ENCODE results near the gene YJU2. TPM values are rescaled to one million over a fixed set of nuclear protein-coding genes. Genes with fewer than 3 reads are reported as not detected.

The YJU2 gene
- total RNA-seq, 1 experiment from 2014 or later = 26.9 TPM

DNA sequence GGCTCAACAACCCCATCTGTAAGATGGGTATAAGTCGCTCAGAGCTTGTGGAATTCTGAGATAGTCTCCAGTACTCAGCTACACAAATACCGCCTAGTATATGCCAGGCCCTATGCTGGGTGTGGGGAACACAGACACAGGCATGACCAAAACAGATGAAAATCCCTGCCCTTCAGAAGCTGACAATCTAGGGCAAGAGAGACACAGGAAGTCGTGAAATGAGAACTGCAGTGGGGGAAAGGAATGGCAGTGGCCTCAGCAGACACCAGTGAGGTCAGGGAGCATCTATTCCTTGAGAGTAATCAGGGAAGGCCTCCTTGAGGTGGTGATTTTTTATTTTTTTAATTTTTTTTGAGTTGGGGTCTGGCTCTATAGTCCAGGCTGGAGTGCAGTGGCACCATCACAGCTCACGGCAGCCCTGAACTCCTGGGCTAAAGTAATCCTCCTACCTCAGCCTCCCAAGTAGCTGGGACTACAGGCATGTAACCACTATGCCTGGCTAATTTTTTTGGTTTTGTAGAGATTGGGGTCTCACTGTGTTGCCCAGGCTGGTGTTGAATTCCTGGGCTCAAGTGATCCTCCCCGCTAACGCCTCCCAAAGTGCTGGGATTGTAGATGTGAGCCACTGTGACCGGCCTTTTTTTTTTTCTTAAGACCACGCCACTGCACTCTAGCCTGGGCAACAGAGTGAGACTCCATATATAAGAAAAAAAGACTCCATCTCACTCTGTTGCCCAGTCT is 52.1 kb downstream of the YJU2 start:
- Histone ChIP-seq H3K9ac (ENCODE audit: low read length) (no peak overlapping the region), H3K27ac (ENCODE audit: low read depth, low read length) (no peak overlapping the region), H3K4me2 (ENCODE audit: low read length) (no peak overlapping the region), H3K79me2 (ENCODE audit: insufficient read depth, low read length) (no peaks in the 10 kb centered on the region), H3K27me3 (ENCODE audit: insufficient read depth, low read length) (no peaks in the 10 kb centered on the region), H3K4me3 (replicated peaks in 1 of 2; ENCODE audit: low read depth in 1 of 2, low read length in 2 of 2) (no peak overlapping the region), H3K4me1 (ENCODE audit: control insufficient read depth in 1 of 2, insufficient read depth in 2 of 2, low read length in 2 of 2) (peaks cover 0 to under 1% of the 10 kb centered on the region in 2 experiments; a peak in 1 of 4 replicates), H2AFZ (ENCODE audit: low read depth, low read length, poor library complexity, severe bottlenecking) (no peak overlapping the region), H3K9me3 (ENCODE audit: control insufficient read depth in 1 of 2, insufficient read depth in 1 of 2, low read depth in 1 of 2, low read length in 2 of 2) (no peaks in the 10 kb centered on the region), H3K9me2 (ENCODE audit: insufficient read depth) (no peaks in the 10 kb centered on the region), H4K20me1 (ENCODE audit: insufficient read depth) (no peaks in the 10 kb centered on the region), H3K36me3 (ENCODE audit: control insufficient read depth in 1 of 2, insufficient read depth in 2 of 2, low read length in 2 of 2) (no peaks in the 10 kb centered on the region)
- ATAC-seq = no peak
- intact Hi-C loops (cut with micrococcal nuclease) = no loop called here
- ChIA-PET RAD21 (ENCODE audit: low non-redundant PET in 1 of 2, low total read pairs in 2 of 2, uncharacterized antibody in 2 of 2, unreplicated experiment in 2 of 2) (no interaction called here), CTCF (no interaction called here), POLR2A (no interaction called here)
- TF ChIP-seq REST (IDR thresholded peaks at IDR 0.05; ENCODE audit: low read depth) = no peak
- TF ChIP-seq FOSL1 (IDR thresholded peaks at IDR 0.05; ENCODE audit: low read depth) = no peak
- no peak for TF ChIP-seq ZFX (IDR thresholded peaks at IDR 0.05)
- TF ChIP-seq SIN3A (IDR thresholded peaks at IDR 0.05; ENCODE audit: low read depth) = no peak
- TF ChIP-seq SRF (IDR thresholded peaks at IDR 0.05; ENCODE audit: low read depth) = no peak
- TF ChIP-seq TCF7L2 (IDR thresholded peaks at IDR 0.05; ENCODE audit: borderline replicate concordance, extremely low read depth, insufficient read depth, insufficient read length) = no peak
- TF ChIP-seq SP1 (IDR thresholded peaks at IDR 0.05; ENCODE audit: low read depth) = no peak
- TF ChIP-seq, protein P1, sequence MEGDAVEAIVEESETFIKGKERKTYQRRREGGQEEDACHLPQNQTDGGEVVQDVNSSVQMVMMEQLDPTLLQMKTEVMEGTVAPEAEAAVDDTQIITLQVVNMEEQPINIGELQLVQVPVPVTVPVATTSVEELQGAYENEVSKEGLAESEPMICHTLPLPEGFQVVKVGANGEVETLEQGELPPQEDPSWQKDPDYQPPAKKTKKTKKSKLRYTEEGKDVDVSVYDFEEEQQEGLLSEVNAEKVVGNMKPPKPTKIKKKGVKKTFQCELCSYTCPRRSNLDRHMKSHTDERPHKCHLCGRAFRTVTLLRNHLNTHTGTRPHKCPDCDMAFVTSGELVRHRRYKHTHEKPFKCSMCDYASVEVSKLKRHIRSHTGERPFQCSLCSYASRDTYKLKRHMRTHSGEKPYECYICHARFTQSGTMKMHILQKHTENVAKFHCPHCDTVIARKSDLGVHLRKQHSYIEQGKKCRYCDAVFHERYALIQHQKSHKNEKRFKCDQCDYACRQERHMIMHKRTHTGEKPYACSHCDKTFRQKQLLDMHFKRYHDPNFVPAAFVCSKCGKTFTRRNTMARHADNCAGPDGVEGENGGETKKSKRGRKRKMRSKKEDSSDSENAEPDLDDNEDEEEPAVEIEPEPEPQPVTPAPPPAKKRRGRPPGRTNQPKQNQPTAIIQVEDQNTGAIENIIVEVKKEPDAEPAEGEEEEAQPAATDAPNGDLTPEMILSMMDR (IDR thresholded peaks at IDR 0.05 in 2 of 3, conservative IDR thresholded peaks at IDR 0.05 in 1 of 3; ENCODE audit: borderline replicate concordance in 1 of 3, insufficient read depth in 1 of 3, low read depth in 2 of 3, low read length in 2 of 3) = no peak
- no peak for DNase-seq (ENCODE audit: low read depth, low spot score)
- BruUV-seq (replicated peaks) = no TSS peak
